ENCODE data around the gene IL1R2. TPM values are rescaled to one million over a fixed set of nuclear protein-coding genes. Genes with fewer than 3 reads are reported as not detected.

Gene IL1R2
- total and polyA plus RNA-seq, 2 of the 13 experiments (the other 11 are each of a cell fraction or from before 2014, with no cell fraction given), result 3.6 to 7.3 TPM

- TF ChIP-seq ZNF350 (CRISPR knock-in tag; IDR thresholded peaks at IDR 0.05; ENCODE audit: borderline replicate concordance, low read depth) (0 out of 2 replicates have a peak, but pooled peaks have one; percentile 35), ONECUT2 (CRISPR knock-in tag; IDR thresholded peaks at IDR 0.05) (no peak), ZBTB7B (CRISPR knock-in tag; IDR thresholded peaks at IDR 0.05) (peak; percentile 89), ZNF335 (CRISPR knock-in tag; IDR thresholded peaks at IDR 0.05) (no peak), NBN (conservative IDR thresholded peaks at IDR 0.05) (no peak), ZBED4 (CRISPR knock-in tag; IDR thresholded peaks at IDR 0.05; ENCODE audit: borderline replicate concordance) (no peak), IRX3 (CRISPR knock-in tag; IDR thresholded peaks at IDR 0.05; ENCODE audit: borderline replicate concordance, low read depth) (no peak), THRA (CRISPR knock-in tag; IDR thresholded peaks at IDR 0.05; ENCODE audit: borderline replicate concordance) (peak; percentile 94), PAF1 (CRISPR knock-in tag; IDR thresholded peaks at IDR 0.05) (no peak), CBX1 (IDR thresholded peaks at IDR 0.05; ENCODE audit: low read depth) (peak; percentile 16), CHD4 (IDR thresholded peaks at IDR 0.05; ENCODE audit: borderline replicate concordance, low read length) (peak; percentile 74; the same call in 1 of the 2 replicates), AGO2 (optimal IDR thresholded peaks at IDR 0.05; ENCODE audit: low read depth, low read length) (peak; percentile 50), RARA (CRISPR knock-in tag; IDR thresholded peaks at IDR 0.05) (peak; percentile 99), RBAK (CRISPR knock-in tag; IDR thresholded peaks at IDR 0.05) (no peak), TSC22D2 (CRISPR knock-in tag; IDR thresholded peaks at IDR 0.05; ENCODE audit: borderline replicate concordance) (no peak), MED13 (CRISPR knock-in tag; IDR thresholded peaks at IDR 0.05) (peak; percentile 91), HIVEP1 (CRISPR knock-in tag; IDR thresholded peaks at IDR 0.05) (no peak), SAFB2 (CRISPR knock-in tag; IDR thresholded peaks at IDR 0.05; ENCODE audit: borderline replicate concordance, low read depth) (no peak; the same call in 1 of the 2 replicates), ZBTB34 (CRISPR knock-in tag; IDR thresholded peaks at IDR 0.05) (peak; percentile 100), ZBTB21 (CRISPR knock-in tag; IDR thresholded peaks at IDR 0.05) (peak; percentile 10; the same call in 1 of the 2 replicates)
Observed at GRCh38 chr2:102030855-102031527, 39.2 kb downstream of the IL1R2 start (continued).
